AG04449 (cell line): ENCODE measurements around the gene ATP2B1.

Experiments
- CTCF ChIA-PET: fragments of 350-600 bp; formaldehyde crosslinking; extraction: SDS; loops from one replicate; lab custom pipeline; 2021; ENCODE audit warnings: antibody characterized with exemption; lab: Yijun Ruan, JAX
- POLR2A ChIA-PET: fragments of 400-600, 350-600 bp; formaldehyde crosslinking; extraction: SDS; loops from one replicate; lab custom pipeline; 2020; ENCODE audit warnings: antibody characterized with exemption, inconsistent platforms; lab: Yijun Ruan, JAX
- DNase-seq: peaks from one replicate; pipeline ENCODE4 v3.0.0-alpha.2; 2010; ENCODE audit warnings: low read depth, low spot score
- H3K4me3 ChIP-seq: 2 replicates; pipeline ENCODE4 v1.5.1; 2011; ENCODE audit warnings: low read depth, mild to moderate bottlenecking, control low read depth, low read length
- CTCF ChIP-seq: IDR thresholded peaks from one replicate; pipeline ENCODE4 v1.5.1; 2011; ENCODE audit warnings: mild to moderate bottlenecking, moderate library complexity, low read length, control low read depth, inconsistent platforms; ENCODE audit not compliant: insufficient read depth; ENCODE audit errors: missing control alignments

ATP2B1 gene

GRCh38 chr12:89651192-89651591 lies 57.4 kb downstream of the ATP2B1 start:
- TF ChIP-seq CTCF = no peak
- CTCF ChIA-PET = no interaction called here
- POLR2A ChIA-PET = no interaction called here
- DNase-seq = no peak
- no peak overlapping the region for H3K4me3 ChIP-seq

GRCh38 chr12:89650239-89650638 lies 58.4 kb downstream of the ATP2B1 start:
- no peak overlapping the region for H3K4me3 ChIP-seq
- ChIA-PET CTCF (no interaction called here), POLR2A (no interaction called here)
- no peak for TF ChIP-seq CTCF
- no peak for DNase-seq

GRCh38 chr12:89649820-89650219 lies 58.8 kb downstream of the ATP2B1 start:
- no peak for TF ChIP-seq CTCF
- H3K4me3 ChIP-seq = no peak overlapping the region
- DNase-seq = no peak
- POLR2A ChIA-PET = no interaction called here
- CTCF ChIA-PET = no interaction called here

- no peak for DNase-seq
- no peak overlapping the region for H3K4me3 ChIP-seq
- CTCF ChIA-PET = no interaction called here
- TF ChIP-seq CTCF = no peak
- POLR2A ChIA-PET = no interaction called here
These were observed 59.5 kb downstream of the ATP2B1 start for GRCh38 chr12:89649139-89649538.

GRCh38 chr12:89648211-89648930 lies 60.3 kb downstream of the ATP2B1 start:
- H3K4me3 ChIP-seq = no peak overlapping the region
- no peak for TF ChIP-seq CTCF
- ChIA-PET POLR2A (no interaction called here), CTCF (no interaction called here)
- no peak for DNase-seq

GRCh38 chr12:89645434-89645833 lies 63.2 kb downstream of the ATP2B1 start:
- no peak for DNase-seq
- no peak for TF ChIP-seq CTCF
- ChIA-PET CTCF (no interaction called here), POLR2A (no interaction called here)
- H3K4me3 ChIP-seq = no peak overlapping the region
